Stimulated activated CD8-positive, alpha-beta memory T cell treated with anti-CD3 and anti-CD28 coated beads, Interleukin-15, amount 100 ng/mL, for 24 hours (primary cell): ENCODE data around the gene ATP6V0E1.
"Not testable (repeated sequence)": the region's sequence is repeated elsewhere in the genome, so short reads cannot be mapped to it uniquely, and the experiment has no call there.

Experiments used
- DNase-seq: peaks from one replicate; pipeline ENCODE4 v3.0.0-alpha.2; 2020; ENCODE audit warnings: low read depth

The ATP6V0E1 gene

DNA sequence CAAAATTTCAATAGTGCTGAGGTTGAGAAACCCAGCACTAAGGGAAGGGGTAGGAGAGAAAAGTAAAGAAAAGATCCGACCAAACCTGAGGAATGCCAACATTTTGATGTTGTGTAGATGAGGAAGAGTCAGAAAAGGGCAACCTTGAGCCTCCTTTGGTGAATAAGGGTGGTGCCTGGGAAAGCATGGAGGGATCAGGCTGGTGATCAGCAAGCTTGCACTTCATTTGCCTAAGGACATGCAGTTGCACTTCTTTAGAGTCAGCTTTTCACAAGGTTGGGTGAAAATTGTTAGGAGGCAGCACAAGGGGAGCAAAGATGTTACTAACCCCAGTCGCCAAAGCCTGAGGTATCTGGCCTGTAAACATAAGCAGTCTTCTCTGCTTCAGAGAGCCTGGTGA is 20.4 kb downstream of the ATP6V0E1 start:
- DNase-seq: no peak

DNA sequence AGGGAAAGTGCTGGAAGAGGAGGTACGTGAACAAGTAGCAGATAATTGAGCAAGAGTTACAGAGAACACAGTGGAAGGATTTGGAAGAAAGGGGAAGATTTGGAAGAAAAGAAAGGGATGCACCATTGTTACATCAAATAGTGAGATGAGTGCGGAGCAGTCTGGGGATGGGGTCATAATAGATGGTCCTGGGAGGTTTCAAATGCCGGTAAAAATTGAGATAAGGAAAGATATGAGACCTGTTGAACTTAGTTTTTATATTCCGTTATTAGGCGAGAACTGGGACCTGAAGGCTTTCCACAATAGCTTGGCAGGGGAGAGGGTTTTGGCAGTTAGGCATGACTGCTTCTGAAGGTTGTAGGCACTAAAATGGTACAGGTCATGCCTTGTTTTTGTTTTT is 20.9 kb downstream of the ATP6V0E1 start:
- DNase-seq: no peak

DNA sequence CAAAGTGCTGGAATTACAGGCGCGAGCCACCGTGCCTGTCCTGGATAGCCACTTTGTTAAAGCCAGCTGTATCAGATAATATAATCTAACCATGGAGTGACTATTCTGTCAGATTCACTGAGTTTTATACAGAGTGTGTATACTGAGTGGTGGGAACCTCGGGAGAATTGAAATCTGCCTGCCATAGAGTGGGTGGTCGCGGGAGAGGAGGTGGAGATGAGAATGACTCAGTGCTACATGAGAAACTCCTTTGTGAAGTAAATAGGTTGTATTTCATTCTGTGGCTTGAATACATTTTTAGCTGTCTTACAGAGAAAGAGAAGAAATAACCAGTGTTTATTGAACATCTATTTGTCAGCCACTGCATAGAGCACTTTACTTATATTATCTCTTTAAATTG is 26.4 kb downstream of the ATP6V0E1 start:
- no peak for DNase-seq

GRCh38 chr5:173010547-173011464 is 27.2 kb downstream of the ATP6V0E1 start:
- DNase-seq: no peak

DNA sequence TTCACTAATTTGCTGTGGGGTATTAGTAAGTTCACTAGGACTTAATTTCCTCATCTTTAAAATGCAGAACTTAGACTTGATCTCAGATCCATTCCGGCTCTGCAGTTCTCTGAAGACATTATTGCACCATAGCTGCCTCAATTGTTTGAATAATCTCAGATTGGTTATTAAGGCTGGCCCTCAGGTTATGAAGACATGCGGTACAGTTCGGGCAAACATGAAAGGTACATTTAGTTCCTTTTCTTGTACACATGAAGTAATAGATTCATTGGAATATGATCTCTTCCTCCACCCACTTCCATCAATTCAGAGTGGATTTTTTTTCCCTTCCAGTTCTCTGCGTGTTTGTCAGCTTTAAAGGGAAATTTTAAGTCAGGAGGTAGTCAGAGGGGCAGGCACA is 28.0 kb downstream of the ATP6V0E1 start:
- no peak for DNase-seq

GRCh38 chr5:173012882-173013281 is 29.3 kb downstream of the ATP6V0E1 start:
- DNase-seq: no peak

DNA sequence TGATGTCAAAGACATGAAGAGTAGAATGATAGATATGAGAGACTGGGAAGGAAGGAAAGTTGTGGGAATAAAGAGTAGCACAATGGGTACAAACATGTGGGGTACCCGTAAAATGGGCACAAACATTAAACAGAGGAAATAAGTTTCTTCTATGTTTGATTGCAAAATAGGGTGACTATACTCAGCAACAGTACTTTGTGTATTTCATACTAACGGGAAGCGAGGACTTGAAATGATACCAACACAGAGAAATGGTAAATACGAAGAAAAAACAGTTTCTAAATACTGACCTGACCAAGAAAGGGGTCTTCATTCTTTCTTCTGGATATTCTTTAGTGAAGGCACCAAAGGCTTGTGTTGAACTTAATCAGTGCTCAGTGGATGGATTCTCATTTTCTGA is 31.1 kb downstream of the ATP6V0E1 start:
- no peak for DNase-seq

- no peak for DNase-seq
Measured at GRCh38 chr5:173015192-173015591, 31.6 kb downstream of the ATP6V0E1 start.

- no peak for DNase-seq
Measured at GRCh38 chr5:173015598-173016455, 32.3 kb downstream of the ATP6V0E1 start.

GRCh38 chr5:173016598-173017046 is 33.1 kb downstream of the ATP6V0E1 start:
- DNase-seq: no peak

DNA sequence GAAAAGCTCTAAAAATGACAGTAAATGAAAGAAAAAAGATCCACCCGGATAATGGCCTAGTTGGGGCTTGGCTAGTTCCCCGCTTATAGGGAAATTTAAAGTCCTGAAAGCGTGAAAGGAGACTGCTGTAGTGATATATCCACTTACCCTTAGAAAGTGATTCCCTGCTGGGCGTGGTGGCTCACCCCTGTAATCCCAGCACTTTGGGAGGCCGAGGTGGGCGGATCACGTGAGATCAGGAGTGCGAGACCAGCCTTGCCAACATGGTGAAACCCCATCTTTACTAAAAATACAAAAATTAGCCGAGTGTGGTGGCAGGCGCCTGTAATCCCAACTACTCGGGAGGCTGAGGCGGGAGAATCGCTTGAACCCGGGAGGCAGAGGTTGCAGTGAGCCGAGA is 33.5 kb downstream of the ATP6V0E1 start:
- DNase-seq: not testable (repeated sequence)

DNA sequence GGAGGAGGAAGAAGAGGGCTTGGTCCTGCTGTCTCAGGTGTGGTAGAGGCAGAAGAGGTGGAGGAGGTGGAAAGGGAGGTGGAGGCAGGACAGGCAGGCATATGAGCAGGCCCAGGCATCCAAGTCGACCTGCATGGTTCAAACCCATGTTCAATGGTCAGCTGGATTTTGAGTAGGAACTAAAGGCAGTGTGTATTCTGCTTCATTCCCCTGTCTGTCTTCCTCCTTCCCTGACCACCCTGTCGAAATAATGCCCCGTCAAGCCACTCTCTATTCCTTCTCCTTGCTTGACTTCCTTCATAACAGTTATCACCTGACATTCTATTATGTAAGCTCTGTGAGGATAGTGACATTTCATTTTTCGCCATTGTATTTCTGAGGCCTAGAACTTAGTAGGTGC is 34.8 kb downstream of the ATP6V0E1 start:
- DNase-seq: no peak

GRCh38 chr5:173020154-173020581 is 36.6 kb downstream of the ATP6V0E1 start:
- DNase-seq: no peak

DNA sequence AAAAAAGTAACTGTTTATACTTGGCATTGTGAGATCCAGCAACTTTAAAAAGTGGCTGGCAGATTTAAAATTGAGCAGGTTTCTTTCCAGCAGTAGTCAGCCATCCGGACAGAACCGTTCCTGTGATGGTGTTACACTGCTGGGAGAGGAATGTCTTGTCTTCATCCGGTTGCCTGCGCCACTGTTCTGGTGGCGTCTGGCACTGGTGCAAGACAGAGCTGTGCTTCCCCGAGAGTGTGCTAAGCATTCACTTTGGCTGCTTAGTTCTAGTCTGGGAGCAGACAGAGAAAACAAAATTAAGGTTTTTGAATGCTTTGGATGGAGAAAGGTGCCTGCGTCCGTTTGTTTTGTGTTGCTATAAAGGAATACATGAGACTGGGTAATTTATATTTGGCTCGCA is 37.1 kb downstream of the ATP6V0E1 start:
- no peak for DNase-seq

GRCh38 chr5:173025651-173026050 is 42.1 kb downstream of the ATP6V0E1 start:
- no peak for DNase-seq

- DNase-seq: no peak
Measured at GRCh38 chr5:173027905-173028304, 44.3 kb downstream of the ATP6V0E1 start.

DNA sequence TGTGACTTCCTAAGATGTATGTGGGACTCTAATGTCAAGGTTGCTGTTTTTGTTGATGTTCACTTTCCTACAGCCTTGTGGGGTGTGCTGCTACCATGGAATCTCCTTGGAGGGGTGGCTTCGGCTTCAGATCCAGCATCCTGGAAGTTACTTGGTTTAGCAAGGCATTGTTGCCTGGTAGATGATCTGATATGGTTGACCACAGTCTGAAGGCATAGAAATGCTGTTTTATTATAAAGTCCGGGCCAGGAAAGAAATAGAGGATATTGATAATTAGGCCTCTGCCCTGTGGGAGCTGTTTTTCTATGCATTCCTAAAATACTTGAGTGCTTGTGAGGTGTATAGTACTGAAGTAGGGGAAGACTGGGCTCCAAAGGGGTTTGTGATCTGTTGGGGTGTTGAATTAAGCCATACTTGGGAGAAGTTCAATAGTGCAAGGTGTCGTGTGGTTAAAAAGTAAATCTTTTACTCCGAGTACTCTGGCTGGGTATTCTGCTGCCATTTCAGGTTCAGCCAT is 45.3 kb downstream of the ATP6V0E1 start:
- DNase-seq: no peak

DNA sequence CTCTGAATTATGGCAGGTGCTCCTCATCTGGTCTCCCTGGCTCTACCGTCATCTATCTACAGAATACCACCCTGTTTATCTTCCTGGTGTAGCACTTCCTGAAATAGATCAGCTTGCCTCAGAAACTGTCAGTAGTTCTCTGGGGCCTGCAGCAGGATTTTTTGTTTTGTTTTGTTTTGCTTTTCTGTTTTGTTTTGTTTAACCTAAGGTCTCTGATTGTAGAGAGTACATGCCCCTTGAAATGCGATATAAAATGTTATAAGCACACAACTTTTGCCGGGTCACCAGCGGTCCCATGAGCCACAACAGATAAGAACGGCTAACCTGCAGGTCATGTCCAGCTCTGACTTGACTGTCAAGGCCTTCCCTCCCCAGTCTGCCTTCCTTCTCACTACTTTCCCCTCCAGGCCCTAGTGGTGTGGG is 45.9 kb downstream of the ATP6V0E1 start:
- no peak for DNase-seq

DNA sequence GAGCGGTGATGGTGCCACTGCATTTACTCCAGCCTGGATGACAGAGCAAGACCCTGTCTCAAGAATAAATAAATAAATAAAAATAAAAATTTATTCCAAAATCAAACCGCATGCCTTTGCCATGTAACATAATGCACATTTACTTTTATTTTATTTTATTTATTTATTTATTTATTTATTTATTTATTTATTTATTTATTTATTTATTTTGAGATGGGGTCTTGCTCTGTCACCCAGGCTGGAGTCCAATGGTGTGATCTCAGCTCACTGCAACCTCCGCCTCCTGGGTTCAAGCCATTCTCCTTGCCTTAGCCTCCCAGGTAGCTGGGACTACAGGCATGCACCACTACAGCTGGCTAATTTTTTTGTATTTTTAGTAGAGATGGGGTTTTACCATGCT is 48.5 kb downstream of the ATP6V0E1 start:
- not testable (repeated sequence) for DNase-seq

- DNase-seq: no peak
Measured at GRCh38 chr5:173032730-173033129, 49.2 kb downstream of the ATP6V0E1 start.

- no peak for DNase-seq
Measured at GRCh38 chr5:173033923-173034322, 50.4 kb downstream of the ATP6V0E1 start.

DNA sequence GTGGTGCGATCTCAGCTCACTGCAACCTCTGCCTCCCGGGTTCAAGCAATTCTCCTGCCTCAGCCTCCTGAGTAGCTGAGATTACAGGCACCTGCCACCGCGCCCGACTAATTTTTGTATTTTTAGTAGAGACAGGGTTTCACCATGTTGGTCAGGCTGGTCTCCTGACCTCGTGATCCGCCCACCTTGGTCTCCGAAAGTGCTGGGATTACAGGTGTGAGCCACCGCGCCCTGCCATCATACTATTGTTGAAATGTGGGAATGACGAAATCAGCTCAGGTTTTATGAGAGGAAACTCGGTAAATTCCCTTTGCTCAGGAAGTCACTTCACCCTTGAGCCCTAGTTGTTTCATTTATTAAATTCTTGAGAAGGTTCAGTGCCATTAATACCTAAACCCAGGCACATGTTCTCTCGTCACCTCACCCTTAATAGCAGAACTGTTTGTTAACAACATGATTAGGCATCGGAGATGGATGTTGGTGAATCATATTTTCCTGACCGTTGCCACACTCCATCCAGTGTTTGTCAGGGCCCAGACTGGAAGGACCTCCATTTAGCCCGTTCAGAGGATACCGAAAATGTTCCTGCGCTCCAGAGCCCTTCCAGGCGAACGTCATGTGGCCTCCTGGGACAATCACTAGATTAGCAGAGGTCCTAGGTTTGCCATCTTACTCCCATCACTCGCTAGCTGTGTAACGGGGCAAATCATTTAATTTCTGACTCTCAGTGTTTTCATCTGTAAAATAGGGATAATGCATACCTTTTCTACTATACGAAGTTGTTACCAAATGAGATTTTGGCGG is 52.5 kb downstream of the ATP6V0E1 start:
- no peak for DNase-seq
